DND-41 (cell line): ENCODE data around the gene TBL1X.
A peak's percentile ranks its signal among the peaks of the same experiment; 100 is the strongest.

Experiments used
- ATAC-seq: fragments of 200-7000 bp; cut with Tn5 transposase; 3 replicates; pipeline ENCODE4 v1.9.1; 2021; ENCODE audit warnings: low read depth; ENCODE audit not compliant: insufficient read depth
- DNase-seq: peaks from one replicate; pipeline ENCODE4 v3.0.0-alpha.2; 2020
- H2AFZ ChIP-seq: 2 replicates; pipeline ENCODE4 v1.6.0; 2012; ENCODE audit warnings: low read depth, low read length
- H3K27ac ChIP-seq: 2 replicates; pipeline ENCODE4 v1.5.1; 2012; ENCODE audit warnings: low read length, inconsistent platforms
- H3K27me3 ChIP-seq: fragments of 200-600 bp; sonication (generic); 2 replicates; pipeline ENCODE4 v1.6.0; 2012; ENCODE audit warnings: low read length, mild to moderate bottlenecking, inconsistent platforms; ENCODE audit not compliant: insufficient read depth, poor library complexity
- H3K36me3 ChIP-seq: 2 replicates; pipeline ENCODE4 v1.5.1; 2012; ENCODE audit warnings: low read length, inconsistent platforms; ENCODE audit not compliant: insufficient read depth
- H3K4me1 ChIP-seq: 2 replicates; pipeline ENCODE4 v1.5.1; 2012; ENCODE audit warnings: mild to moderate bottlenecking, low read length; ENCODE audit not compliant: insufficient read depth
- H3K4me2 ChIP-seq: 2 replicates; pipeline ENCODE4 v1.6.0; 2012; ENCODE audit warnings: mild to moderate bottlenecking, moderate library complexity, low read length, inconsistent platforms; ENCODE audit not compliant: insufficient read depth
- H3K4me3 ChIP-seq, 2 experiments: fragments of 200-600 bp in 1 of 2; shearing (Covaris generic) in 1 of 2; 2 replicates each; pipeline ENCODE4 v1.5.1; 2012 to 2016; ENCODE audit warnings: inconsistent platforms in 2 of 2, low read length in 2 of 2, mild to moderate bottlenecking in 2 of 2, low read depth in 1 of 2, moderate library complexity in 1 of 2
- H3K79me2 ChIP-seq: 2 replicates; pipeline ENCODE4 v1.6.0; 2012; ENCODE audit warnings: low read length, inconsistent platforms; ENCODE audit not compliant: insufficient read depth
- H3K9ac ChIP-seq: 2 replicates; pipeline ENCODE4 v1.6.0; 2012; ENCODE audit warnings: low read depth, mild to moderate bottlenecking, inconsistent platforms, low read length, moderate library complexity
- H3K9me3 ChIP-seq: 2 replicates; pipeline ENCODE4 v1.5.1; 2012; ENCODE audit warnings: low read length, moderate library complexity, mild to moderate bottlenecking, inconsistent platforms; ENCODE audit not compliant: insufficient read depth, severe bottlenecking
- H4K20me1 ChIP-seq: 2 replicates; pipeline ENCODE4 v1.6.0; 2012; ENCODE audit warnings: low read length; ENCODE audit not compliant: insufficient read depth
- EZH2 ChIP-seq: IDR thresholded peaks from 3 replicates; pipeline ENCODE4 v1.6.1; 2012; ENCODE audit warnings: borderline replicate concordance, low read depth, mild to moderate bottlenecking, moderate library complexity, low read length, inconsistent platforms; ENCODE audit not compliant: severe bottlenecking
- TF ChIP-seq, protein P1 (sequence below): IDR thresholded peaks from 2 replicates; pipeline ENCODE4 v1.5.1; 2012; ENCODE audit warnings: borderline replicate concordance, low read length, moderate library complexity, mild to moderate bottlenecking; ENCODE audit not compliant: poor library complexity, severe bottlenecking; ENCODE audit errors: extremely low read depth

TBL1X gene

DNA sequence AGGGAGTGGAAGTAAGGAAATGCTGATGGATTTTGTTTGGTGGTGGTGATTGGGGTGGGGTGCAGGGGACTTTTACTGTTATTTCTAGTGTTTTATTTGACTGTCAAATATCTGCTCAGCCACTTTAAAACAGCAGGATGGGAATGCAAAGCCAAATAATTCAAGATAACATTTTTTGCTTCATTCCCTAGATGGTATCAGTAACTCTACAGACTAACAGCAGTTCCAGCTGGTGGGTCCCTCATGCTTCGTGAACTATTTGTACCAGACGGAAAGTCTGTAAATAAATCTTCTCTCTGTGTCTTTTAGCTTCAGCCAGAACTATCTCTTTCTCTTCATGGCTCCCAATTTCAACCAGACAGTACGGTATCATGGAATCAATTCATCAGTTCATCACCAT lies 273.3 kb downstream of the TBL1X start:
- TF ChIP-seq, protein P1, sequence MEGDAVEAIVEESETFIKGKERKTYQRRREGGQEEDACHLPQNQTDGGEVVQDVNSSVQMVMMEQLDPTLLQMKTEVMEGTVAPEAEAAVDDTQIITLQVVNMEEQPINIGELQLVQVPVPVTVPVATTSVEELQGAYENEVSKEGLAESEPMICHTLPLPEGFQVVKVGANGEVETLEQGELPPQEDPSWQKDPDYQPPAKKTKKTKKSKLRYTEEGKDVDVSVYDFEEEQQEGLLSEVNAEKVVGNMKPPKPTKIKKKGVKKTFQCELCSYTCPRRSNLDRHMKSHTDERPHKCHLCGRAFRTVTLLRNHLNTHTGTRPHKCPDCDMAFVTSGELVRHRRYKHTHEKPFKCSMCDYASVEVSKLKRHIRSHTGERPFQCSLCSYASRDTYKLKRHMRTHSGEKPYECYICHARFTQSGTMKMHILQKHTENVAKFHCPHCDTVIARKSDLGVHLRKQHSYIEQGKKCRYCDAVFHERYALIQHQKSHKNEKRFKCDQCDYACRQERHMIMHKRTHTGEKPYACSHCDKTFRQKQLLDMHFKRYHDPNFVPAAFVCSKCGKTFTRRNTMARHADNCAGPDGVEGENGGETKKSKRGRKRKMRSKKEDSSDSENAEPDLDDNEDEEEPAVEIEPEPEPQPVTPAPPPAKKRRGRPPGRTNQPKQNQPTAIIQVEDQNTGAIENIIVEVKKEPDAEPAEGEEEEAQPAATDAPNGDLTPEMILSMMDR, result no peak
- TF ChIP-seq EZH2, result no peak
- Histone ChIP-seq H3K9me3 (no peaks in the 10 kb centered on the region), H3K4me1 (no peaks in the 10 kb centered on the region), H3K36me3 (no peaks in the 10 kb centered on the region), H3K27ac (no peak overlapping the region), H3K79me2 (no peaks in the 10 kb centered on the region), H3K27me3 (no peaks in the 10 kb centered on the region), H3K9ac (no peak overlapping the region), H4K20me1 (no peaks in the 10 kb centered on the region), H2AFZ (no peak overlapping the region), H3K4me2 (no peak overlapping the region), H3K4me3 (no peak overlapping the region)
- DNase-seq (no peak), ATAC-seq (no peak)

DNA sequence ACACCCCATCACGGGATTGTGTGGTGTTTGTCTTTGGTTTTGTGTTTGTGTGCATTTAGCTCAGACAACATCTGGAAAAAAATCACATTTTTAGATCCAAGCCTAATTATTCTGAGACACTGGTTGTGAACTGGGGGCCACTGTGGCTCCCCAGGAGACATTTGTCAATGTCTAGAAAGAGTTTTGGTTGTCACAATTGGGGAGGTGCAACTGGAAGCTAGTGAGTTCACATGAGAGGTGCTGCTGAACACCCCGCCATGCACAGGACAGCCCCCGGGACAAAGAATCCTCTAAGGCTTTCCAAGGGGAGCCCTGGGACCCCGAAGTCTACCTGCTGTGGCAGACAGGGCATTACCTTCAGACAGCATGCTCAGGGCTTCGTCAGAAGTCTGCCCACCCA lies 274.3 kb downstream of the TBL1X start:
- Histone ChIP-seq H3K79me2 (no peaks in the 10 kb centered on the region), H2AFZ (no peak overlapping the region), H3K4me1 (no peaks in the 10 kb centered on the region), H3K9ac (no peak overlapping the region), H3K27me3 (no peaks in the 10 kb centered on the region), H3K4me2 (no peak overlapping the region), H3K4me3 (no peak overlapping the region), H4K20me1 (no peaks in the 10 kb centered on the region), H3K27ac (no peak overlapping the region), H3K9me3 (no peaks in the 10 kb centered on the region), H3K36me3 (no peaks in the 10 kb centered on the region)
- TF ChIP-seq, protein P1, result no peak
- DNase-seq (no peak), ATAC-seq (no peak)

DNA sequence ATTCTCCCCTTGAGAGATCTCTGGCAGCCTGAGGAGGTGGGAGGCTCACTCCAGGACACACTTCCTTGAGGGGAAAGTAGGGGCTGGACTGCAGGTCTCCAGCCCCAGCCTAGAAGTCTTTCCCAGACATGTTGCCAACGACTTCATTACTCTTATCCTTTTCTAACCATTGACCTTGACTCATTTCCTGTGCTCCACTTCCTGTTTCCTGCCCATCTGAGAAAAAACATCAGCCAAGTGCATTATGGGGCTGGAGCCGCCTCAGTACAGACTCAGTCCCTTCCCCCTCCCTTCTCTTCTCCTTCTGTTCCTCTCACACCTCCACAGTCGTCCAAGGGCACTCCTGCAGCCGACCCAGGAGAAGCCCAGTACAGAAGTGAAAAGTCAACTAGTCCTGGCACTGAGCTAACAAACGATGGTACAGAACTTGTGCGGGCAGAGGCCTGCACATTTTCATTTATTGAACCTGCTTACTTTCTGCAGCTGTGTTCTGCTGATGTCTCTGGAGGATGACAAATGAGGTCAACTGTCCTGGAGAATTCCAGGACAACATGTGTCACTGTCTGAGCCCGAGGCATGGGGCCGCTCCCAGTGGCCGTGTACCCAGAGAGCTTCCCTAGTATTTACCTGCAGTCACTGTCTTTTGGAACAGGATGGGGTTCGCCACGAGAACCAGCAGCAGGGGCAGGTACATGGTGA lies 280.7 kb downstream of the TBL1X start:
- peak overlapping the region; percentile 62; the same call in 1 of the 2 replicates for H2AFZ ChIP-seq
- H4K20me1 ChIP-seq, result no peaks in the 10 kb centered on the region
- TF ChIP-seq, protein P1, result no peak
- no peak for TF ChIP-seq EZH2
- H3K4me2 ChIP-seq, result no peak overlapping the region
- H3K9ac ChIP-seq, result no peak overlapping the region
- ATAC-seq (peak; percentile 71), DNase-seq (peak; percentile 30)
- no peaks in the 10 kb centered on the region for H3K36me3 ChIP-seq
- H3K4me3 ChIP-seq, result no peak overlapping the region
- no peaks in the 10 kb centered on the region for H3K9me3 ChIP-seq
- no peak overlapping the region for H3K27ac ChIP-seq
- H3K4me1 ChIP-seq, result peaks cover 5% of the 10 kb centered on the region
- no peaks in the 10 kb centered on the region for H3K27me3 ChIP-seq
- H3K79me2 ChIP-seq, result no peaks in the 10 kb centered on the region
